OCI-LY3 (cell line): ENCODE measurements around the gene MRPL10.

Source experiments
- EZH2phosphoT487 ChIP-seq: fragments of 200-600 bp; shearing (Covaris generic); IDR thresholded peaks from 2 replicates; pipeline ENCODE4 v1.6.1; 2018; ENCODE audit warnings: antibody characterized with exemption, mixed run types, low read depth
- TF ChIP-seq, protein P1 (sequence below): fragments of 200-600, 300-600 bp; sonication (generic); IDR thresholded peaks from 2 replicates; pipeline ENCODE4 v1.5.1; 2014; ENCODE audit warnings: antibody characterized with exemption, low read length, low read depth

DNA sequence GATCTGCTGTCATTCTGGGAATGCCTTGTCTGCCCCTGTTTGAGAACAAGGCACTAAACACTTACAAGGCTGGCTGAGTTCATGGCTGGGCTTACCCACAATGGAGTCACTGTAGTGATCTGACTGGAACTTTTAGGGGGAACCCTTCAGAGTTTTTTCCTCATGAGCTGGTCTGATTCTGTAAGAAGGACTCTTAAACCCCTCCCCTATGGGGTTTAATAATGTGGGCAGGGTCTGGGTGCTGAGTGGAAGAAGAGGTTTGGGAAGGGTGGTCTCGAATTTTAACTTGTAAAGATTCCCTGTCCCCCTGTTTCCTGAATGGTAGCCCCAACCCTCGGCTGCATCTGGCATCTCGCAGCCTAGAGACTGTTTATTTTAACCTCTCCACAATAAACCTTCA is 40.3 kb downstream of the MRPL10 start:
- TF ChIP-seq, protein P1, sequence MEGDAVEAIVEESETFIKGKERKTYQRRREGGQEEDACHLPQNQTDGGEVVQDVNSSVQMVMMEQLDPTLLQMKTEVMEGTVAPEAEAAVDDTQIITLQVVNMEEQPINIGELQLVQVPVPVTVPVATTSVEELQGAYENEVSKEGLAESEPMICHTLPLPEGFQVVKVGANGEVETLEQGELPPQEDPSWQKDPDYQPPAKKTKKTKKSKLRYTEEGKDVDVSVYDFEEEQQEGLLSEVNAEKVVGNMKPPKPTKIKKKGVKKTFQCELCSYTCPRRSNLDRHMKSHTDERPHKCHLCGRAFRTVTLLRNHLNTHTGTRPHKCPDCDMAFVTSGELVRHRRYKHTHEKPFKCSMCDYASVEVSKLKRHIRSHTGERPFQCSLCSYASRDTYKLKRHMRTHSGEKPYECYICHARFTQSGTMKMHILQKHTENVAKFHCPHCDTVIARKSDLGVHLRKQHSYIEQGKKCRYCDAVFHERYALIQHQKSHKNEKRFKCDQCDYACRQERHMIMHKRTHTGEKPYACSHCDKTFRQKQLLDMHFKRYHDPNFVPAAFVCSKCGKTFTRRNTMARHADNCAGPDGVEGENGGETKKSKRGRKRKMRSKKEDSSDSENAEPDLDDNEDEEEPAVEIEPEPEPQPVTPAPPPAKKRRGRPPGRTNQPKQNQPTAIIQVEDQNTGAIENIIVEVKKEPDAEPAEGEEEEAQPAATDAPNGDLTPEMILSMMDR, result no peak
- no peak for TF ChIP-seq EZH2phosphoT487
